Karpas-422 (cell line): Measurements from ENCODE around the gene CCL22. TPM values are rescaled to one million over a fixed set of nuclear protein-coding genes. Genes with fewer than 3 reads are reported as not detected.
"Not testable (repeated sequence)": the region's sequence is repeated elsewhere in the genome, so short reads cannot be mapped to it uniquely, and the experiment has no call there.

ENCODE experiments used
- DNase-seq: peaks from one replicate; pipeline ENCODE4 v3.0.0-alpha.2; 2015
- H2AFZ ChIP-seq: fragments of 200-600 bp; sonication (generic); 2 replicates; pipeline ENCODE4 v1.6.1; 2014; ENCODE audit warnings: antibody characterized with exemption, low read length, mixed read lengths
- H3K27ac ChIP-seq: fragments of 200-600 bp; sonication (generic); 2 replicates; pipeline ENCODE4 v1.5.1; 2014; ENCODE audit warnings: mild to moderate bottlenecking, low read length, moderate library complexity
- H3K27me3 ChIP-seq: fragments of 200-600 bp; sonication (generic); 2 replicates; pipeline ENCODE4 v1.6.1; 2014; ENCODE audit warnings: low read length, mixed read lengths
- H3K36me3 ChIP-seq: fragments of 200-600 bp; sonication (generic); 2 replicates; pipeline ENCODE4 v1.6.1; 2014; ENCODE audit warnings: low read length, mixed read lengths; ENCODE audit not compliant: insufficient read depth
- H3K4me1 ChIP-seq: fragments of 200-600 bp; sonication (generic); 2 replicates; pipeline ENCODE4 v1.6.1; 2014; ENCODE audit warnings: mild to moderate bottlenecking, low read length, mixed read lengths
- H3K4me2 ChIP-seq: fragments of 200-600 bp; sonication (generic); 2 replicates; pipeline ENCODE4 v1.6.1; 2014; ENCODE audit warnings: low read length, low read depth, mild to moderate bottlenecking; ENCODE audit not compliant: poor library complexity, severe bottlenecking
- H3K4me3 ChIP-seq: fragments of 200-600 bp; sonication (generic); 2 replicates; pipeline ENCODE4 v1.5.1; 2014; ENCODE audit warnings: mild to moderate bottlenecking, antibody characterized with exemption, low read length, mixed read lengths
- H3K79me2 ChIP-seq: fragments of 200-600 bp; sonication (generic); 2 replicates; pipeline ENCODE4 v1.6.1; 2014; ENCODE audit warnings: mild to moderate bottlenecking, low read length, mixed read lengths
- H3K9ac ChIP-seq: fragments of 200-600 bp; sonication (generic); 2 replicates; pipeline ENCODE4 v1.6.0; 2014; ENCODE audit warnings: low read length
- H3K9me2 ChIP-seq: fragments of 200-600 bp; sonication (generic), shearing (Covaris generic); replicated peaks from 2 replicates; pipeline ENCODE4 v1.6.0; 2014; ENCODE audit warnings: mild to moderate bottlenecking, low read length, moderate library complexity; ENCODE audit not compliant: insufficient read depth
- H3K9me3 ChIP-seq: fragments of 300-700, 200-600 bp; sonication (generic); 2 replicates; pipeline ENCODE4 v1.6.1; 2014; ENCODE audit warnings: low read length, mixed read lengths
- H4K20me1 ChIP-seq: fragments of 200-600 bp; sonication (generic); 2 replicates; pipeline ENCODE4 v1.6.1; 2014; ENCODE audit warnings: mild to moderate bottlenecking, antibody characterized with exemption, low read length, low read depth; ENCODE audit not compliant: insufficient read depth
- total RNA-seq: library from RNA; depleted of rRNA; stranded (reverse); fragments of >200 nt; shearing (Covaris generic); gene quantifications from 2 replicates; pipeline ENCODE4 v1.2.3, GENCODE V29; 2014; ENCODE audit warnings: low replicate concordance

CCL22 gene
- total RNA-seq, 1 experiment from 2014 or later: not detected

DNA sequence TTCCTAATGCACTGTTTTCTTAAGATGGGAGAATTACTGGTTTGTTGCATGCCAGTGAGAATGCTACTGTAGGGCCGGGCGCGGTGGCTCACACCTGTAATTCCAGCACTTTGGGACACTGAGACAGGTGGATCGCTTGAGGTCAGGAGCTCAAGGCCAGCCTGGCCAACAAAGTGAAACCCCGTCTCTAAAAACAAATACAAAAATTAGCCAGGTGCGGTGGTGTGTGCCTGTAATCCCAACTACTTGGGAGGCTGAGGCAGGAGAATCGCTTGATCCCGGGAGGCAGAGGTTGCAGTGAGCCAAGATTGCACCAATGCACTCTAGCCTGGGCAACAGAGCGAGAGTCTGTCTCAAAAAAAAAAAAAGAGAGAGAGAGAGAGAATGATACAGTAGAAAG, 16.0 kb upstream of the CCL22 start:
- not testable (repeated sequence) for H3K4me2 ChIP-seq, H3K36me3 ChIP-seq, H3K4me1 ChIP-seq, H3K4me3 ChIP-seq, H2AFZ ChIP-seq, H3K27ac ChIP-seq, H3K27me3 ChIP-seq, DNase-seq, H4K20me1 ChIP-seq, H3K9ac ChIP-seq, H3K79me2 ChIP-seq, H3K9me2 ChIP-seq, H3K9me3 ChIP-seq

DNA sequence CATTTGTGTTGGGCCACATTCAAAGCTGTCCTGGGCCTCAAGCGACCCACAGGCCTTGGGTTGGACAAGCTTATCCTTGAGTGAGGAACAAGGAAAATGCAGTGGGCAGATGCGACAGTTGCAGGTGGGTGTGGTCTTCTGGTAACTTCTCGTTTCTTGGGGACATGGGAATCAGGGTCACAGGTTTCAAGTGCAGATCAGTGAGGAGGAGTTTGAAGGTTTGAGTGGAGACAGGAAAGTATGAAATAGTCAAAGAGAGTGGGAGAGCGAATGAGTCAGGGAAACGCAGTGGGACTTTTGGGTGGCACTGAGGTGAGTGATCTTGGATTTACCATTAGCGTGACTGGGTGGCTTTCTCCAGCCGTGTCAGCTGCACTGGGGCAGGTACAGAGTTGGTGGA, 15.4 kb upstream of the CCL22 start:
- Histone ChIP-seq H3K79me2 (no peaks in the 10 kb centered on the region), H3K4me1 (no peaks in the 10 kb centered on the region), H3K9ac (no peak overlapping the region), H3K36me3 (no peaks in the 10 kb centered on the region), H3K27ac (no peak overlapping the region), H2AFZ (no peak overlapping the region), H3K27me3 (no peaks in the 10 kb centered on the region), H3K4me3 (no peak overlapping the region), H3K9me2 (no peaks in the 10 kb centered on the region), H3K9me3 (no peaks in the 10 kb centered on the region), H4K20me1 (no peaks in the 10 kb centered on the region), H3K4me2 (no peak overlapping the region)
- DNase-seq: no peak

DNA sequence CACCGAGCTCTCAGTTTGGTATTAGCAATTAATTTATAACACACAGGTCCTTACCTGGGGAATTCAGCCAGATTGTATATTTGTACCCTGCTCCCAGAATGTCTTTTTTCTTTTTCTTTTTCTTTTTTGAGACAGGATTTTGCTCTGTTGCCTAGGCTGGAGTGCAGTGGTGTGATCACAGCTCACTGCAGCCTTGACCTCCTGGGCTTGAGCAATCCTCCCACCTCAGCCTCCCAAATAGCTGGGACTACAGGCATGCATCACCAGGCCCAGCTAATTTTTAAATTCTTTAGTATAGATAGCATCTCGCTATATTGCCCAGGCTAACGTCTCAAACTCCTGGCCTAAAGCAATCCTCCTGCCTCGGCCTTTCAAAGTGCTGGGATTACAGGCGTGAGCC, 14.5 kb upstream of the CCL22 start:
- H3K27me3 ChIP-seq, DNase-seq, H3K9me3 ChIP-seq, H3K9ac ChIP-seq, H3K36me3 ChIP-seq, H3K4me1 ChIP-seq, H3K9me2 ChIP-seq, H3K27ac ChIP-seq, H4K20me1 ChIP-seq, H3K4me3 ChIP-seq, H3K79me2 ChIP-seq, H3K4me2 ChIP-seq, H2AFZ ChIP-seq: not testable (repeated sequence)

DNA sequence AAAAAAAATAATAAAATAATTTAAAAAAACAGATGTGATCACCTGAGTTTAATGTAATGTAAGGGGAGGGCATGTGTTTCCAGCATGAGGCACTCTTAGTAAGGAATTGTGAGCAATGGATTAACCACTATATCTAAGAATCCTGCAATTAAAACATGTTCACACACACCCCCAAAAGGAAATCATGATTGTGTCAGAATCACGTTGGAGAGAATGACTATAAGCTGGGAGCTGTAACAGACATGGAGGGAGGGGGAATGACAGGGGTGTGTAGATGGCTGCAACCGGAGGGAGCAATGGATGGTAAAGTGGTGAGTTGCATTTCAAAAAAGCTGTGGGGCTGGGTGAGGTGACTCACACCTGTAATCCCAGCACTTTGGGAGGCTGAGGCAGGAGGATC, 13.6 kb upstream of the CCL22 start:
- no peaks in the 10 kb centered on the region for H3K27me3 ChIP-seq
- 0 out of 2 replicates have a peak, but pooled peaks cover 4% of the 10 kb centered on the region for H4K20me1 ChIP-seq
- H3K79me2 ChIP-seq: no peaks in the 10 kb centered on the region
- DNase-seq: no peak
- H2AFZ ChIP-seq: no peak overlapping the region
- H3K9me3 ChIP-seq: no peaks in the 10 kb centered on the region
- H3K4me1 ChIP-seq: peaks cover 9% of the 10 kb centered on the region
- H3K27ac ChIP-seq: no peak overlapping the region
- no peak overlapping the region for H3K9ac ChIP-seq
- no peak overlapping the region for H3K4me3 ChIP-seq
- no peaks in the 10 kb centered on the region for H3K36me3 ChIP-seq
- no peaks in the 10 kb centered on the region for H3K9me2 ChIP-seq
- H3K4me2 ChIP-seq: no peak overlapping the region

DNA sequence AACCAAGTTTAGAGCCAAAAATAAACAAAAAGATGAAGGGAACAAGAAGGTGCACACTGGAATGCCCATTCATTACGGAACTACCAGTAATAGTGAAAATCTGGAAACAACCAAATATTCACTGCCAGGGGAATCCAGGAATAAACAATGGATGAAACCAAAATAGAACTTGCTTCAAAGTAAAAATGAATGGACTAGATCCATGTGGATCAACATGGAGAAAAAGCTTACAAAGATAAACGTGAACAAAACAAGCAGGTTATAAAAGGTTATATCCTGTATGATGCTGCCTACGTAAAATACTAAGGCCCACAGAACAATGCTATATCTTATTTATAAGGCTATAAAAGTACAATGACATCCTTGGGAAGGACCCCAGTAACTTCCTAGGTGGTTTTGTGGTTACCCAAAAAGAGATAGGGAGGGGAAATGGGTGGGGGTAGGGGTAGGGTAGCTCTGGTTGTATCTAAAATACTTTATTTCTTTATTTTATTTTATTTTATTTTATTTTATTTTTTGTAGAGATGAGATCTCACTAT, 12.8 kb upstream of the CCL22 start:
- Histone ChIP-seq H2AFZ (no peak overlapping the region), H3K9me3 (no peaks in the 10 kb centered on the region), H3K4me2 (no peak overlapping the region)

DNA sequence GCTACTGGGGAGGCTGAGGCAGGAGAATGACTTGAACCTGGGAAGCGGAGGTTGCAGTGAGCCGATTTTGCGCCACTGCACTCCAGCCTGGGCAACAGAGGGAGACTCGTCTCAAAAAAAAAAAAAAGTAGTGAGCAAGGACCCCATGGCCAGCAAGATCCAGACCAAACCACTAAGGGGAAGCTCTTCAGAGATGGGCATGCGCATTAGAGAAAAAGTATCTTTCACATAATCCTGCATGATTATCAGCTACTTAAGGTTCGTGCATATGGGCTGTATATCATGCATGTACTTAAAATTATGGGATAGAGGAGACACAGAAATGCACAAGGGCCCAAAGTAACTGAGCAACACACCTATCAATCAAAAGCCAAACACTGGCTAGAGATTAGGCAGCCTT, 10.7 kb upstream of the CCL22 start:
- H3K4me1 ChIP-seq: peaks cover 9% of the 10 kb centered on the region
- H4K20me1 ChIP-seq: 0 out of 2 replicates have a peak, but pooled peaks cover 4% of the 10 kb centered on the region
- no peak overlapping the region for H3K4me3 ChIP-seq
- no peaks in the 10 kb centered on the region for H3K9me2 ChIP-seq
- no peaks in the 10 kb centered on the region for H3K79me2 ChIP-seq
- no peak overlapping the region for H3K4me2 ChIP-seq
- H3K9ac ChIP-seq: no peak overlapping the region
- no peak for DNase-seq
- H2AFZ ChIP-seq: no peak overlapping the region
- H3K9me3 ChIP-seq: no peaks in the 10 kb centered on the region
- no peaks in the 10 kb centered on the region for H3K27me3 ChIP-seq
- H3K36me3 ChIP-seq: no peaks in the 10 kb centered on the region
- H3K27ac ChIP-seq: no peak overlapping the region

More for the DNA sequence above, 12.8 kb upstream of the CCL22 start:
- H3K36me3 ChIP-seq: no peaks in the 10 kb centered on the region
- H3K9me2 ChIP-seq: no peaks in the 10 kb centered on the region
- H3K9ac ChIP-seq: no peak overlapping the region
- H3K27ac ChIP-seq: no peak overlapping the region
- peaks cover 9% of the 10 kb centered on the region for H3K4me1 ChIP-seq
- DNase-seq: no peak
- 0 out of 2 replicates have a peak, but pooled peaks cover 4% of the 10 kb centered on the region for H4K20me1 ChIP-seq
- no peaks in the 10 kb centered on the region for H3K27me3 ChIP-seq
- no peak overlapping the region for H3K4me3 ChIP-seq
- no peaks in the 10 kb centered on the region for H3K79me2 ChIP-seq

DNA sequence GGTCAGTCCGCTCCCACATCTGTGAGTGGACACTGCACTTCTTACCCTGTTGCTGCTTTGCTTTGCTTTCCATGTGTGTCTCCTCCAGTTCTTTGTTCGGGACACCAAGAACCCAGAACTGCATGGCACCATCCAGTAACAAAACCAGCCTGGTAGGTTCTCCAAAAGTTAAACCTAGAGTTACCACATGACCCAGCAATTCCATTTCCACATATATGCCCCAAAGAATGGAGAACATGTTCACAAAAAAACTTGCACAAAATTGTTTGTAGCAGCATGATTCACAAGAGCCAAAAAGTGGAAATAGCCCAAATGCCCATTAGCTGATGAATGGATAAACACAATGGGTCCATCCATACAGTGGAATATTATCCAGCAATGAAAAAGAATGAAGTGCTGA, 10.3 kb upstream of the CCL22 start:
- no peak overlapping the region for H3K4me2 ChIP-seq
- no peaks in the 10 kb centered on the region for H3K9me3 ChIP-seq

DNA sequence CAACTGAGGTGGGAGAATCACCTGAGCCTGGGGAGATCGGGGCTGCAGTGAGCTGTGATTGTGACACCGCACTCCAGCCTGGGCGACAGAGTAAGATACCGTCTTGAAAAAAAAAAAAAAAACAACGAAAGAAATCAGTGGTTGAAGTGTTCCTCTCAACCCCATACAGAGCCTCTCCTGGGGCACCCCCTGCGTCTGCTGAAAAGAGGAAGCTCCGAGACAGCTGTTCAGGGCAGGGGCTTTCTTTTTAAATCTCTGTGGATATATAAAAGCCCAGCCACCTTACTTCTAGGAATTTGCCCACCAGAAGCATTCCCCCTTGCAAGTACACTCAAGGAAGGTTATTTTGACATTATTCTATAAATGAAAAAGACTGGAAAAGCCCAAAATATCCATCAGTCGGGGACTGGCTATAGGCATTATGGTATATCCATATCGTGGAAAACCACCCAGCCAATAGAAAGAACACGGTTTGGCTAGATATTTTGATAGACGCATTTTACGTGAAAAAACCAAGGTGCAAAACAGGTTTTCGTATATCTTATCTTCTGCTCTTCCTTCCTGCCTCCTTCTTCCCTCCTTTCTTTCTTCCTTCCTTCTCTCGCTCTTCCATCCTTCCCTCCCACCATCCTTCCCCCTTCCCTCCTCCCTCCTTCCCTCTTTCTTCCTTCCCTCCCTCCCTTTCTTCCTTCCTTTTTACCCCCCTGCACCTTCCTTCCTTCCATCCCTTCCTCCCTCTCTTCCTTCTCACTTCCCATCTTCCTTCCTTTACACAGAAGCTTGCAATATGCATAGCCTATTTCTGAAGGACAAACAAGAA, 9.2 kb upstream of the CCL22 start:
- H3K4me1 ChIP-seq: peaks cover 9% of the 10 kb centered on the region
- H2AFZ ChIP-seq: no peak overlapping the region
- 0 out of 2 replicates have a peak, but pooled peaks cover 4% of the 10 kb centered on the region for H4K20me1 ChIP-seq
- no peak overlapping the region for H3K4me3 ChIP-seq
- no peaks in the 10 kb centered on the region for H3K9me2 ChIP-seq
- no peaks in the 10 kb centered on the region for H3K9me3 ChIP-seq
- no peaks in the 10 kb centered on the region for H3K36me3 ChIP-seq
- DNase-seq: peak; percentile 85
- H3K9ac ChIP-seq: no peak overlapping the region
- H3K4me2 ChIP-seq: peak overlapping the region; percentile 13
- no peak overlapping the region for H3K27ac ChIP-seq
- H3K27me3 ChIP-seq: no peaks in the 10 kb centered on the region
- no peaks in the 10 kb centered on the region for H3K79me2 ChIP-seq

More for the DNA sequence above, 10.3 kb upstream of the CCL22 start:
- Histone ChIP-seq H3K9me2 (no peaks in the 10 kb centered on the region), H3K27me3 (no peaks in the 10 kb centered on the region), H3K36me3 (no peaks in the 10 kb centered on the region), H3K4me3 (no peak overlapping the region), H4K20me1 (0 out of 2 replicates have a peak, but pooled peaks cover 4% of the 10 kb centered on the region), H3K9ac (no peak overlapping the region), H3K27ac (no peak overlapping the region), H3K79me2 (no peaks in the 10 kb centered on the region), H3K4me1 (peaks cover 9% of the 10 kb centered on the region), H2AFZ (no peak overlapping the region)
- no peak for DNase-seq
